ENCODE data around the gene ICAM1. TPM values are rescaled to one million over a fixed set of nuclear protein-coding genes. Genes with fewer than 3 reads are reported as not detected.
"Not testable (repeated sequence)": the region's sequence is repeated elsewhere in the genome, so short reads cannot be mapped to it uniquely, and the experiment has no call there.

ICAM1 gene
- total RNA-seq, 1 experiment from 2014 or later, result 5.1 TPM

- Histone ChIP-seq H3K4me3 (ENCODE audit: low read length) (no peak overlapping the region; the same call in 1 of the 2 replicates), H3K36me3 (ENCODE audit: insufficient read depth, low read length) (no peaks in the 10 kb centered on the region), H3K9me2 (replicated peaks; ENCODE audit: insufficient read depth, low read length) (no peaks in the 10 kb centered on the region), H3K79me2 (ENCODE audit: low read length) (no peaks in the 10 kb centered on the region), H3K9me3 (ENCODE audit: low read length) (no peaks in the 10 kb centered on the region), H3K9ac (ENCODE audit: low read length) (peak overlapping the region; percentile 62), H3K27me3 (ENCODE audit: low read length) (no peaks in the 10 kb centered on the region), H3K4me2 (ENCODE audit: low read depth, low read length, poor library complexity, severe bottlenecking) (peak overlapping the region; percentile 99), H3K27ac (ENCODE audit: low read length) (peak overlapping the region; percentile 100), H3K4me1 (ENCODE audit: low read length) (peaks cover 90% of the 10 kb centered on the region), H4K20me1 (ENCODE audit: insufficient read depth, low read depth, low read length) (no peaks in the 10 kb centered on the region), H2AFZ (ENCODE audit: low read length) (no peak overlapping the region)
- DNase-seq, result no peak
Observed at GRCh38 chr19:10237702-10238101, 33.2 kb upstream of the ICAM1 start.

DNA sequence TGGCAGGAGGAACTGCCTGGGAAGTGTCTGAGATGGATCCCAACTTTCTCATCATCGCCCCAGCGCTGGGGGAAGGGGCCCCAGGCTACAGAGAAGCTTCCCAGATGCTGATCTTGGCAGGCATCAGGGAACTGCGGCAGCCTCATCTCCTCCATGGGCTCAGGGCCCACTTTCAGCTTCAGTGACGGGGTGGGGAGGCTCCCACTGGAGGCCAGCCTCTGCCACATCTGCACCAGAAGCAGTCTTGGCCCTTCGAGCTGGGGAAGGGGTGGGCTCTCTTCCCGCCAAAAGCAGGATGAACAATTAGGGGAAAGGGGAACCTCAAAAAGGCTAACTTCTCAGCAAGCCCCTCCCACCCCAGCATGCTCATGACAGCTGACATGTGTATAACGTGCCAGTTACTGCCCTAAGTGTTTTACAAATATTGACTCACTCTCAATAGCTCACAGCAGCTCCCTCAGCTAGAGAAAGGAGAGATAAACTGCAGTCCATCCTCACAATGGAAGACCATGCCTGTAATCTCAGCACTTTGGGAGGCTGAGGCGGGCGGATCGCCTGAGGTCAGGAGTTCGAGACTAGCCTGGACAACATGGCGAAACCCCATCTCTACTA lies 32.6 kb upstream of the ICAM1 start:
- peak; percentile 81 for DNase-seq
- peak overlapping the region; percentile 100 for H3K27ac ChIP-seq (ENCODE audit: low read length)
- H3K36me3 ChIP-seq (ENCODE audit: insufficient read depth, low read length), result no peaks in the 10 kb centered on the region
- no peak overlapping the region for H2AFZ ChIP-seq (ENCODE audit: low read length)
- H3K27me3 ChIP-seq (ENCODE audit: low read length), result no peaks in the 10 kb centered on the region
- H3K79me2 ChIP-seq (ENCODE audit: low read length), result no peaks in the 10 kb centered on the region
- H3K9me3 ChIP-seq (ENCODE audit: low read length), result no peaks in the 10 kb centered on the region
- no peak overlapping the region for H3K4me3 ChIP-seq (ENCODE audit: low read length)
- H4K20me1 ChIP-seq (ENCODE audit: insufficient read depth, low read depth, low read length), result no peaks in the 10 kb centered on the region
- H3K9me2 ChIP-seq (replicated peaks; ENCODE audit: insufficient read depth, low read length), result no peaks in the 10 kb centered on the region
- H3K9ac ChIP-seq (ENCODE audit: low read length), result peak overlapping the region; percentile 62
- peak overlapping the region; percentile 31 for H3K4me2 ChIP-seq (ENCODE audit: low read depth, low read length, poor library complexity, severe bottlenecking)
- peaks cover 93% of the 10 kb centered on the region for H3K4me1 ChIP-seq (ENCODE audit: low read length)

- H3K9ac ChIP-seq (ENCODE audit: low read length), result peak overlapping the region; percentile 55; the same call in 1 of the 2 replicates
- peak overlapping the region; percentile 55 for H3K4me2 ChIP-seq (ENCODE audit: low read depth, low read length, poor library complexity, severe bottlenecking)
- H3K9me2 ChIP-seq (replicated peaks; ENCODE audit: insufficient read depth, low read length); H3K27me3 ChIP-seq (ENCODE audit: low read length); H4K20me1 ChIP-seq (ENCODE audit: insufficient read depth, low read depth, low read length); H3K79me2 ChIP-seq (ENCODE audit: low read length); H3K36me3 ChIP-seq (ENCODE audit: insufficient read depth, low read length); H3K9me3 ChIP-seq (ENCODE audit: low read length); H3K4me3 ChIP-seq (ENCODE audit: low read length); H2AFZ ChIP-seq (ENCODE audit: low read length): not testable (repeated sequence)
- DNase-seq, result peak; percentile 55
- peak overlapping the region; percentile 100 for H3K27ac ChIP-seq (ENCODE audit: low read length)
- peaks cover 96% of the 10 kb centered on the region for H3K4me1 ChIP-seq (ENCODE audit: low read length)
Observed at GRCh38 chr19:10241826-10242449, 29.0 kb upstream of the ICAM1 start.

DNA sequence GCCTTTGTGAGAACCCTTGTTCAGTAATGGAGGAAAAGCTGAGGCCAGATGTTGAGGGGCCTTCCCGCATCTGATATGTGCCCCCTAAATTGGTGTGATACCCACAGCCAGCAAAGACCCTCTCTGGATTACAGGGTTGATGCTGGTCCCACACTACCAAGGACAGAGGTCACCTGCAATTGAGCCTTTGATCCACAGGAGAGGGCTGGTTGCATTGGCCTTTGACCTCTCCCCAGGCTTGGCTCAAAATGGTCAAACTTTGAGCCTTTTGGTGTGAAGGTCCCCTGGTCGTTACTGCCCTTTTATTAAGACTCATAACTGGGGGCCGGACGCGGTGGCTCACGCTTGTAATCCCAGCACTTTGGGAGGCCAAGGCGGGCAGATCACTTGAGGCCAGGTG lies 27.3 kb upstream of the ICAM1 start:
- no peaks in the 10 kb centered on the region for H3K9me3 ChIP-seq (ENCODE audit: low read length)
- no peaks in the 10 kb centered on the region for H3K9me2 ChIP-seq (replicated peaks; ENCODE audit: insufficient read depth, low read length)
- DNase-seq, result no peak
- no peak overlapping the region for H3K4me3 ChIP-seq (ENCODE audit: low read length)
- H3K4me1 ChIP-seq (ENCODE audit: low read length), result peaks cover 90% of the 10 kb centered on the region
- H3K79me2 ChIP-seq (ENCODE audit: low read length), result no peaks in the 10 kb centered on the region
- peak overlapping the region; percentile 30; the same call in 1 of the 2 replicates for H3K9ac ChIP-seq (ENCODE audit: low read length)
- H3K4me2 ChIP-seq (ENCODE audit: low read depth, low read length, poor library complexity, severe bottlenecking), result no peak overlapping the region
- H3K36me3 ChIP-seq (ENCODE audit: insufficient read depth, low read length), result no peaks in the 10 kb centered on the region
- H3K27me3 ChIP-seq (ENCODE audit: low read length), result no peaks in the 10 kb centered on the region
- H4K20me1 ChIP-seq (ENCODE audit: insufficient read depth, low read depth, low read length), result no peaks in the 10 kb centered on the region
- H3K27ac ChIP-seq (ENCODE audit: low read length), result peak overlapping the region; percentile 100
- H2AFZ ChIP-seq (ENCODE audit: low read length), result no peak overlapping the region

- H3K4me3 ChIP-seq (ENCODE audit: low read length), result 0 out of 2 replicates have a peak overlapping the region, but pooled peaks have one; percentile 2
- no peaks in the 10 kb centered on the region for H3K9me3 ChIP-seq (ENCODE audit: low read length)
- H3K9me2 ChIP-seq (replicated peaks; ENCODE audit: insufficient read depth, low read length), result no peaks in the 10 kb centered on the region
- no peaks in the 10 kb centered on the region for H3K36me3 ChIP-seq (ENCODE audit: insufficient read depth, low read length)
- peak overlapping the region; percentile 45 for H3K4me2 ChIP-seq (ENCODE audit: low read depth, low read length, poor library complexity, severe bottlenecking)
- no peaks in the 10 kb centered on the region for H4K20me1 ChIP-seq (ENCODE audit: insufficient read depth, low read depth, low read length)
- peak overlapping the region; percentile 100 for H3K27ac ChIP-seq (ENCODE audit: low read length)
- no peaks in the 10 kb centered on the region for H3K79me2 ChIP-seq (ENCODE audit: low read length)
- H3K9ac ChIP-seq (ENCODE audit: low read length), result peak overlapping the region; percentile 45
- DNase-seq, result peak; percentile 83
- H3K27me3 ChIP-seq (ENCODE audit: low read length), result no peaks in the 10 kb centered on the region
- H2AFZ ChIP-seq (ENCODE audit: low read length), result peak overlapping the region; percentile 9; the same call in 1 of the 2 replicates
- H3K4me1 ChIP-seq (ENCODE audit: low read length), result peaks cover 79% of the 10 kb centered on the region
Observed at GRCh38 chr19:10245189-10245939, 25.6 kb upstream of the ICAM1 start.

- Histone ChIP-seq H4K20me1 (ENCODE audit: insufficient read depth, low read depth, low read length) (no peaks in the 10 kb centered on the region), H3K79me2 (ENCODE audit: low read length) (no peaks in the 10 kb centered on the region), H2AFZ (ENCODE audit: low read length) (no peak overlapping the region), H3K9ac (ENCODE audit: low read length) (no peak overlapping the region), H3K4me2 (ENCODE audit: low read depth, low read length, poor library complexity, severe bottlenecking) (peak overlapping the region; percentile 20), H3K27me3 (ENCODE audit: low read length) (no peaks in the 10 kb centered on the region), H3K9me3 (ENCODE audit: low read length) (no peaks in the 10 kb centered on the region), H3K9me2 (replicated peaks; ENCODE audit: insufficient read depth, low read length) (no peaks in the 10 kb centered on the region), H3K4me1 (ENCODE audit: low read length) (peaks cover 69% of the 10 kb centered on the region), H3K36me3 (ENCODE audit: insufficient read depth, low read length) (no peaks in the 10 kb centered on the region), H3K27ac (ENCODE audit: low read length) (peak overlapping the region; percentile 100), H3K4me3 (ENCODE audit: low read length) (no peak overlapping the region)
- DNase-seq, result peak; percentile 70
Observed at GRCh38 chr19:10246511-10246910, 24.4 kb upstream of the ICAM1 start.

DNA sequence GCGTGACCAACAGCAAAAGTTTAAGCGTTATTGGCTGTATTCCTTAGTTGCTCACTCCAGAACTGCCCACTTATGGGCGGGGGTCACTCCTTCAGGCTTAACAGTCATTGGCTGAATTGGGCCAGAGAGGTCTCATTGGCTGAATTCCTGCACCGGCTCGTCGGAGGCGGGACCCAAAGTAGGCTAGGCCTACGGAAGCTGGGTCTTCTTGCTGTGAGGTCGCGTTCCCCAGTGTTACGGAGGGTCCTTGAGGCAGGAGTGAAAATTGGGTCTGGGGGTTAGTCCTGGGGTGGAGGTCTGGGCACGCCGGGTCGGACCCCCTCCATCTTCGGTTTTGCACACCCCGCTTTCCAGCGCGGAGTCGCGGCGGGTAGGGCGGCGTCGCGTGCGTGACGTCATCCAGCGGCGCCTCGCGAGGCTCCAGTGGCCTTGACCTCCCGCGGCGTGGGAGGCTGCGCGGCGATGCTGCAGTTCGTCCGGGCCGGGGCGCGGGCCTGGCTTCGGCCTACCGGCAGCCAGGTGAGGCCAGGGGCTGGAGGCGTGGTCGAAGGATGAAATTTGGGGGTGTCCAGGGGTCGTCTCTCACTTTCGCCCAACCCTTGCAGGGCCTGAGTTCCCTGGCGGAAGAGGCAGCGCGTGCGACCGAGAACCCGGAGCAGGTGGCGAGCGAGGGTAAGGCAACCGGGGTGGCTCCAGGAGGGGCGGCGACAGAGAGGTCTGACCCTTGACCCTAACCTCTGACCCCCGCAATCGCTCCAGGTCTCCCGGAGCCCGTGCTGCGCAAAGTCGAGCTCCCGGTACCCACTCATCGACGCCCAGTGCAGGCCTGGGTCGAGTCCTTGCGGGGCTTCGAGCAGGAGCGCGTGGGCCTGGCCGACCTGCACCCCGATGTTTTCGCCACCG lies 18.9 kb upstream of the ICAM1 start, which contains the start of gene MRPL4:
TSS of gene MRPL4 (plus strand) at position 423 of the 903 bp plus-strand sequence. CDS start at position 463, 40 bp downstream.
- Histone ChIP-seq H3K4me3 (ENCODE audit: low read length) (peak within 1 kb of the TSS; percentile 92), H3K9me2 (replicated peaks; ENCODE audit: insufficient read depth, low read length) (no peaks in the 10 kb centered on the region), H3K4me2 (ENCODE audit: low read depth, low read length, poor library complexity, severe bottlenecking) (peak within 1 kb of the TSS; percentile 96), H2AFZ (ENCODE audit: low read length) (peak within 1 kb of the TSS; percentile 98; the same call in 1 of the 2 replicates), H3K79me2 (ENCODE audit: low read length) (peaks cover 21% of the 10 kb centered on the region), H3K9ac (ENCODE audit: low read length) (peak within 1 kb of the TSS; percentile 93), H3K27me3 (ENCODE audit: low read length) (no peaks in the 10 kb centered on the region), H3K36me3 (ENCODE audit: insufficient read depth, low read length) (peaks cover 15% of the 10 kb centered on the region; the same call in 1 of the 2 replicates), H4K20me1 (ENCODE audit: insufficient read depth, low read depth, low read length) (peaks cover 9% of the 10 kb centered on the region; the same call in 1 of the 2 replicates), H3K9me3 (ENCODE audit: low read length) (no peaks in the 10 kb centered on the region), H3K27ac (ENCODE audit: low read length) (peak within 1 kb of the TSS; percentile 23; the same call in 1 of the 2 replicates), H3K4me1 (ENCODE audit: low read length) (peaks cover 24% of the 10 kb centered on the region)
- DNase-seq, result peak; percentile 99
